Fibroblast of lung (primary cell): ENCODE measurements around the gene MUC16. TPM values are rescaled to one million over a fixed set of nuclear protein-coding genes. Genes with fewer than 3 reads are reported as not detected.

Experiments used
- DNase-seq, 2 donors: peaks; one replicate each; pipeline versions ENCODE4 v3.0.0 to v3.0.0-alpha.2; 2010; ENCODE audit warnings: low read depth in 2 of 2
- H2AFZ ChIP-seq: 2 replicates; pipeline ENCODE4 v1.5.1; 2012; ENCODE audit warnings: low read length, control low read depth, inconsistent platforms
- H3K27ac ChIP-seq: 2 replicates; pipeline ENCODE4 v1.5.1; 2011; ENCODE audit warnings: low read length, control low read depth; ENCODE audit not compliant: insufficient read depth
- H3K27me3 ChIP-seq: 2 replicates; pipeline ENCODE4 v1.5.1; 2011; ENCODE audit warnings: mild to moderate bottlenecking, low read length; ENCODE audit not compliant: control insufficient read depth, insufficient read depth
- H3K36me3 ChIP-seq: 2 replicates; pipeline ENCODE4 v1.5.1; 2011; ENCODE audit warnings: low read length; ENCODE audit not compliant: control insufficient read depth, insufficient read depth
- H3K4me1 ChIP-seq: 2 replicates; pipeline ENCODE4 v1.5.1; 2011; ENCODE audit warnings: low read length; ENCODE audit not compliant: control insufficient read depth, insufficient read depth; ENCODE audit errors: extremely low read depth
- H3K4me2 ChIP-seq: 2 replicates; pipeline ENCODE4 v1.5.1; 2011; ENCODE audit warnings: low read length, control low read depth; ENCODE audit not compliant: insufficient read depth; ENCODE audit errors: extremely low read depth
- H3K4me3 ChIP-seq, 4 experiments: fragments of 200-600 bp in 1 of 4; sonication (generic) in 1 of 4; replicated peaks in 1 of 4; 2 replicates each; pipeline ENCODE4 v1.5.1; 2011 to 2016; ENCODE audit warnings: low read length in 4 of 4, low read depth in 3 of 4, mild to moderate bottlenecking in 3 of 4, control low read depth in 2 of 4, inconsistent platforms in 1 of 4, mixed read lengths in 1 of 4; ENCODE audit not compliant: insufficient read depth in 1 of 4; ENCODE audit errors: control extremely low read depth in 1 of 4
- H3K79me2 ChIP-seq: 2 replicates; pipeline ENCODE4 v1.5.1; 2012; ENCODE audit warnings: mild to moderate bottlenecking, low read length, inconsistent platforms; ENCODE audit not compliant: control insufficient read depth, insufficient read depth
- H3K9ac ChIP-seq: 2 replicates; pipeline ENCODE4 v1.5.1; 2011; ENCODE audit warnings: mild to moderate bottlenecking, low read length, control low read depth; ENCODE audit not compliant: insufficient read depth
- H3K9me3 ChIP-seq: 2 replicates; pipeline ENCODE4 v1.5.1; 2012; ENCODE audit warnings: low read depth, low read length; ENCODE audit not compliant: control insufficient read depth, insufficient read depth
- H4K20me1 ChIP-seq: 2 replicates; pipeline ENCODE4 v1.5.1; 2011; ENCODE audit warnings: low read length; ENCODE audit not compliant: control insufficient read depth, insufficient read depth; ENCODE audit errors: extremely low read depth
- CTCF ChIP-seq, 2 donors: IDR thresholded peaks in 1 of 2; conservative IDR thresholded peaks in 1 of 2; 1 replicate in 1 of 2; 2 replicates in 1 of 2; pipeline ENCODE4 v1.5.1; 2011 to 2012; ENCODE audit warnings: low read length in 2 of 2, control low read depth in 1 of 2, inconsistent platforms in 1 of 2, low read depth in 1 of 2, mild to moderate bottlenecking in 1 of 2
- EZH2 ChIP-seq: IDR thresholded peaks from 2 replicates; pipeline ENCODE4 v1.5.1; 2012; ENCODE audit warnings: low read length, control low read depth, mild to moderate bottlenecking; ENCODE audit errors: missing control alignments
- polyA plus RNA-seq, 2 donors: library from polyadenylated mRNA; depleted of rRNA in 1 of 2; stranded (reverse) in 1 of 2; unstranded in 1 of 2; fragments of >200 nt; gene quantifications; 2 replicates each; pipeline ENCODE4 v1.2.1, GENCODE V29; 2011 to 2012; ENCODE audit warnings: missing spikeins in 1 of 2
- total RNA-seq: library from RNA; depleted of rRNA; stranded (reverse); fragments of >200 nt; gene quantifications from 2 replicates; pipeline ENCODE4 v1.2.1, GENCODE V29; 2014

MUC16 gene
- total and polyA plus RNA-seq, 2 donors (not counting 1 experiment from before 2014, with no cell fraction given): not detected

GRCh38 chr19:9018163-9018875, 8.1 kb upstream of the MUC16 start:
- Histone ChIP-seq H3K4me2 (no peak overlapping the region), H3K4me3 (no peak overlapping the region), H3K79me2 (no peaks in the 10 kb centered on the region), H3K27ac (no peak overlapping the region), H3K36me3 (no peaks in the 10 kb centered on the region), H3K4me1 (no peaks in the 10 kb centered on the region), H3K9me3 (no peaks in the 10 kb centered on the region), H2AFZ (no peak overlapping the region), H3K27me3 (no peaks in the 10 kb centered on the region), H3K9ac (no peak overlapping the region), H4K20me1 (no peaks in the 10 kb centered on the region)
- TF ChIP-seq EZH2: no peak
- no peak for TF ChIP-seq CTCF (conservative IDR thresholded peaks at IDR 0.05 in 1 of 2, IDR thresholded peaks at IDR 0.05 in 1 of 2; ENCODE audit: low read depth in 1 of 2, low read length in 2 of 2)
- peak in 1 of 2 donors; percentile 42 for DNase-seq

GRCh38 chr19:9014803-9015202, 4.6 kb upstream of the MUC16 start:
- Histone ChIP-seq H3K27me3 (no peaks in the 10 kb centered on the region), H3K36me3 (no peaks in the 10 kb centered on the region), H3K4me3 (no peak overlapping the region), H3K4me1 (no peaks in the 10 kb centered on the region), H3K9ac (no peak overlapping the region), H3K9me3 (no peaks in the 10 kb centered on the region), H2AFZ (no peak overlapping the region), H3K4me2 (no peak overlapping the region), H4K20me1 (no peaks in the 10 kb centered on the region), H3K79me2 (no peaks in the 10 kb centered on the region), H3K27ac (no peak overlapping the region)
- TF ChIP-seq CTCF (conservative IDR thresholded peaks at IDR 0.05 in 1 of 2, IDR thresholded peaks at IDR 0.05 in 1 of 2; ENCODE audit: low read depth in 1 of 2, low read length in 2 of 2) (no peak), EZH2 (no peak)
- DNase-seq: no peak

GRCh38 chr19:9013988-9014387, 3.8 kb upstream of the MUC16 start:
- Histone ChIP-seq H3K27ac (no peak overlapping the region), H3K27me3 (no peaks in the 10 kb centered on the region), H3K9ac (no peak overlapping the region), H4K20me1 (no peaks in the 10 kb centered on the region), H3K4me3 (no peak overlapping the region), H2AFZ (no peak overlapping the region), H3K9me3 (no peaks in the 10 kb centered on the region), H3K4me2 (no peak overlapping the region), H3K4me1 (no peaks in the 10 kb centered on the region), H3K79me2 (no peaks in the 10 kb centered on the region), H3K36me3 (no peaks in the 10 kb centered on the region)
- TF ChIP-seq EZH2 (no peak), CTCF (conservative IDR thresholded peaks at IDR 0.05 in 1 of 2, IDR thresholded peaks at IDR 0.05 in 1 of 2; ENCODE audit: low read depth in 1 of 2, low read length in 2 of 2) (no peak)
- DNase-seq: no peak
